ENCODE data around the gene OVOL2. TPM values are rescaled to one million over a fixed set of nuclear protein-coding genes. Genes with fewer than 3 reads are reported as not detected.

OVOL2 gene
- total and polyA plus RNA-seq, 2 of the 8 experiments (the other 6 are each of a cell fraction or from before 2014, with no cell fraction given), result 11.0 to 11.4 TPM

DNA sequence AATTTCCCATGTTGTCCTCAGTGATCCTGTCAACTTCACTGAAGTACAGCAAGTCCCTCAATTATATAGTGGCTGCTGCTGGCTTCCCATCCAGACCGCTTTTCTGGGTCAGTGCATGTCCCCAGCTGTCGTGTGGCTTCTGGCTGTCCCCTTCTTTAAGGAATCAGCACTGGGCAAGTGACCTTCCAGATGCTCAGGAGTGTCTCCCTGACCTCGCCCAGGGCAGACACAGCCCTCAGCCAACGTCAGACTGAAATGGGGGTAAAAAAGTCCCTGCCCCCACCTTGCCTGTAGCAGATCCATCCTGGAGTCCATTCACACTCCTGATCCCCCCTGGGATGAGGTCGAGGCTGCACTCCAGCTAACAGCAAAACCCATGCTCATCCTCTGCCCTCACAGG is 23.7 kb downstream of the OVOL2 start:
- no peak overlapping the region for H4K8ac ChIP-seq (ENCODE audit: extremely low read depth, insufficient read depth, low read length)
- H3K79me2 ChIP-seq (ENCODE audit: control insufficient read depth in 1 of 2, insufficient read depth in 2 of 2, low read length in 2 of 2), result no peaks in the 10 kb centered on the region
- peaks cover 0 to 5% (median under 1%) of the 10 kb centered on the region in 4 experiments; a peak in 3 of 7 replicates for H3K4me1 ChIP-seq (replicated peaks in 1 of 4; ENCODE audit: control insufficient read depth in 3 of 4, insufficient read depth in 4 of 4, low read length in 3 of 4)
- no peak overlapping the region for H3K9ac ChIP-seq (replicated peaks in 1 of 4; ENCODE audit: extremely low read depth in 1 of 4, low read depth in 3 of 4, low read length in 3 of 4)
- no peaks in the 10 kb centered on the region for H4K20me1 ChIP-seq (replicated peaks in 1 of 2; ENCODE audit: control insufficient read depth in 1 of 2, insufficient read depth in 2 of 2, low read length in 2 of 2)
- no peak overlapping the region for H3K18ac ChIP-seq (ENCODE audit: extremely low read depth, low read length)
- no peak overlapping the region for H2AFZ ChIP-seq (ENCODE audit: low read length)
- H3K23ac ChIP-seq (ENCODE audit: insufficient read length), result no peak overlapping the region
- H2BK15ac ChIP-seq (ENCODE audit: low read length), result no peak overlapping the region
- FAIRE-seq, result no peak
- no peak overlapping the region for H2BK20ac ChIP-seq (ENCODE audit: low read length)
- 89% methylated on average over 5 of the region's 5 CpGs; no CpG with 5 or more reads in 1 of the 2 experiments for WGBS, 2 experiments (ENCODE audit: extremely low coverage in 1 of 2, insufficient coverage in 1 of 2, insufficient read length in 1 of 2, insufficient replicate concordance in 2 of 2, low coverage in 1 of 2, low lambda C conversion rate in 2 of 2, missing lambda C conversion rate in 1 of 2)
- H2BK5ac ChIP-seq (ENCODE audit: low read depth, low read length), result no peak overlapping the region
- no peak overlapping the region for H3K4me3 ChIP-seq (ENCODE audit: extremely low read depth in 1 of 4, insufficient read depth in 2 of 4, low read depth in 3 of 4, low read length in 4 of 4)
- POLR2A ChIA-PET (ENCODE audit: partially characterized antibody), result interaction anchor here (1.4 kb wide), 1 partner anchor 21 kb away, joined by 3 read pairs; no protein-coding TSS in a partner anchor
- no peaks in the 10 kb centered on the region for H3K9me3 ChIP-seq (ENCODE audit: insufficient read depth in 2 of 2, low read depth in 1 of 2, low read length in 1 of 2)
- H3K56ac ChIP-seq (replicated peaks; ENCODE audit: insufficient read length, low read depth, low read length), result no peak overlapping the region
- H3K23me2 ChIP-seq (ENCODE audit: low read depth, low read length), result no peaks in the 10 kb centered on the region
- no peak overlapping the region for H3K27ac ChIP-seq (ENCODE audit: low read depth, low read length)
- H4K91ac ChIP-seq (replicated peaks; ENCODE audit: insufficient read length, low read length), result no peak overlapping the region
- no peaks in the 10 kb centered on the region for H3K79me1 ChIP-seq (ENCODE audit: low read depth, low read length)
- H3K4me2 ChIP-seq (ENCODE audit: insufficient read depth in 1 of 2, low read depth in 2 of 2, low read length in 2 of 2), result no peak overlapping the region
- CTCF ChIA-PET (ENCODE audit: partially characterized antibody), result interaction anchor here (0.9 to 8.9 kb wide), 5 partner anchors 10 to 174 kb away, joined by 3 to 48 read pairs (median 6); partner anchors contain the start of gene OVOL2
- H2AK5ac ChIP-seq (ENCODE audit: low read depth, low read length), result no peak overlapping the region
- H4K5ac ChIP-seq (ENCODE audit: insufficient read length, low read depth, low read length), result no peak overlapping the region
- no peaks in the 10 kb centered on the region for H3K27me3 ChIP-seq (replicated peaks in 1 of 4; ENCODE audit: control insufficient read depth in 3 of 4, extremely low read depth in 1 of 4, insufficient read depth in 3 of 4, low read length in 3 of 4)
- H2BK120ac ChIP-seq (replicated peaks; ENCODE audit: low read depth, low read length), result no peak overlapping the region
- H3K36me3 ChIP-seq (ENCODE audit: control insufficient read depth in 2 of 4, insufficient read depth in 4 of 4, low read length in 3 of 4), result peaks cover 0 to 2% (median under 1%) of the 10 kb centered on the region in 4 experiments; a peak in 1 of 8 replicates
- no peak overlapping the region for H3K4ac ChIP-seq (replicated peaks; ENCODE audit: insufficient read length, low read depth, low read length)
- TF ChIP-seq, protein P1, sequence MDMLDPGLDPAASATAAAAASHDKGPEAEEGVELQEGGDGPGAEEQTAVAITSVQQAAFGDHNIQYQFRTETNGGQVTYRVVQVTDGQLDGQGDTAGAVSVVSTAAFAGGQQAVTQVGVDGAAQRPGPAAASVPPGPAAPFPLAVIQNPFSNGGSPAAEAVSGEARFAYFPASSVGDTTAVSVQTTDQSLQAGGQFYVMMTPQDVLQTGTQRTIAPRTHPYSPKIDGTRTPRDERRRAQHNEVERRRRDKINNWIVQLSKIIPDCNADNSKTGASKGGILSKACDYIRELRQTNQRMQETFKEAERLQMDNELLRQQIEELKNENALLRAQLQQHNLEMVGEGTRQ (IDR thresholded peaks at IDR 0.05; ENCODE audit: low read length), result no peak
- TF ChIP-seq CREB1 (IDR thresholded peaks at IDR 0.05) (no peak), RNF2 (IDR thresholded peaks at IDR 0.05; ENCODE audit: borderline replicate concordance, low read depth, low read length, missing control alignments, poor library complexity, severe bottlenecking) (no peak)
- no peak overlapping the region for H2BK12ac ChIP-seq (ENCODE audit: low read depth, low read length)
- no peak for DNase-seq (ENCODE audit: low read depth in 1 of 2, low spot score in 2 of 2)
- no peak overlapping the region for H3K14ac ChIP-seq (ENCODE audit: insufficient read length)
